OCI-LY7 (cell line): ENCODE results near the gene GRID1. TPM values are rescaled to one million over a fixed set of nuclear protein-coding genes. Genes with fewer than 3 reads are reported as not detected.

Experiments used
- BruUV-seq: library from RNA; stranded (reverse); fragments of 400-500 nt; replicated peaks from 2 replicates; lab custom pipeline; 2021; lab: Mats Ljungman, UMichigan
- CTCF ChIA-PET: fragments of 300-600 bp; sonication (Branson Sonifier 250); formaldehyde crosslinking; loops from one replicate; lab custom pipeline; 2022; ENCODE audit warnings: antibody characterized with exemption; ENCODE audit not compliant: unreplicated experiment; lab: Charles Lee
- POLR2A ChIA-PET: fragments of 300-600 bp; sonication (Branson Sonifier 250); formaldehyde crosslinking; loops from one replicate; lab custom pipeline; 2022; ENCODE audit warnings: antibody characterized with exemption; lab: Charles Lee
- DNase-seq: peaks from one replicate; pipeline ENCODE4 v3.0.0-alpha.2; 2015; ENCODE audit warnings: low spot score
- H2AFZ ChIP-seq: fragments of 200-600 bp; sonication (generic), shearing (Covaris generic); 2 replicates; pipeline ENCODE4 v1.6.1; 2014; ENCODE audit warnings: mild to moderate bottlenecking, antibody characterized with exemption, low read length, moderate library complexity
- H3K27ac ChIP-seq: fragments of 200-600 bp; sonication (generic); 2 replicates; pipeline ENCODE4 v1.5.1; 2014; ENCODE audit warnings: mixed run types, low read depth, mild to moderate bottlenecking, moderate library complexity, low read length, inconsistent platforms; ENCODE audit not compliant: poor library complexity, severe bottlenecking
- H3K36me3 ChIP-seq: fragments of 200-600 bp; sonication (generic); 2 replicates; pipeline ENCODE4 v1.6.1; 2014; ENCODE audit warnings: mild to moderate bottlenecking, antibody characterized with exemption, low read length, moderate library complexity, mixed read lengths; ENCODE audit not compliant: insufficient read depth
- H3K4me1 ChIP-seq: fragments of 200-600 bp; sonication (generic); 2 replicates; pipeline ENCODE4 v1.5.1; 2014; ENCODE audit warnings: mild to moderate bottlenecking, low read length; ENCODE audit not compliant: insufficient read depth, poor library complexity, severe bottlenecking
- H3K4me2 ChIP-seq: fragments of 200-600 bp; sonication (generic); 2 replicates; pipeline ENCODE4 v1.6.1; 2014; ENCODE audit warnings: mild to moderate bottlenecking, low read length
- H3K4me3 ChIP-seq: fragments of 200-600 bp; sonication (generic); 2 replicates; pipeline ENCODE4 v1.5.1; 2014; ENCODE audit warnings: mild to moderate bottlenecking, low read depth, low read length; ENCODE audit not compliant: poor library complexity, severe bottlenecking
- H3K79me2 ChIP-seq: fragments of 200-600 bp; sonication (generic); 2 replicates; pipeline ENCODE4 v1.6.1; 2016; ENCODE audit warnings: low read depth, mild to moderate bottlenecking, low read length, moderate library complexity, mixed read lengths; ENCODE audit not compliant: insufficient read depth
- H3K9me2 ChIP-seq: fragments of 200-600 bp; sonication (generic); 2 replicates; pipeline ENCODE4 v1.6.1; 2016; ENCODE audit warnings: mild to moderate bottlenecking, low read length, mixed read lengths; ENCODE audit not compliant: insufficient read depth
- H3K9me3 ChIP-seq: fragments of 200-600 bp; sonication (generic); 2 replicates; pipeline ENCODE4 v1.6.1; 2014; ENCODE audit warnings: mild to moderate bottlenecking, mixed run types, low read length, mixed read lengths
- H4K20me1 ChIP-seq: fragments of 200-600 bp; sonication (generic); 2 replicates; pipeline ENCODE4 v1.6.1; 2014; ENCODE audit warnings: mild to moderate bottlenecking, antibody characterized with exemption, low read length, moderate library complexity, mixed read lengths; ENCODE audit not compliant: insufficient read depth
- EZH2phosphoT487 ChIP-seq: fragments of 200-600 bp; sonication (generic); IDR thresholded peaks from 2 replicates; pipeline ENCODE4 v1.6.1; 2018; ENCODE audit warnings: low read depth, borderline replicate concordance, mild to moderate bottlenecking, mixed run types, antibody characterized with exemption, low read length, moderate library complexity, mixed read lengths
- intact Hi-C: fragments of 100-400 bp; cut with micrococcal nuclease; formaldehyde crosslinking; loops from one replicate; pipeline ENCODE4 v1.10.0; 2022; ENCODE audit not compliant: unreplicated experiment
- total RNA-seq, 2 experiments: library from RNA; depleted of rRNA in 1 of 2; stranded (reverse); fragments of >200 nt in 1 of 2; shearing (Covaris generic) in 1 of 2; gene quantifications; 2 replicates each; pipeline ENCODE4 v1.2.3, GENCODE V29; 2014 to 2022
- TF ChIP-seq, protein P1 (sequence below): fragments of 200-600 bp; sonication (generic); conservative IDR thresholded peaks from 2 replicates; pipeline ENCODE4 v1.5.1; 2014; ENCODE audit warnings: mild to moderate bottlenecking, antibody characterized with exemption, low read length, moderate library complexity, mixed read lengths

Gene GRID1
- total RNA-seq, 2 experiments from 2014 or later = 1.6 to 3.7 TPM

DNA sequence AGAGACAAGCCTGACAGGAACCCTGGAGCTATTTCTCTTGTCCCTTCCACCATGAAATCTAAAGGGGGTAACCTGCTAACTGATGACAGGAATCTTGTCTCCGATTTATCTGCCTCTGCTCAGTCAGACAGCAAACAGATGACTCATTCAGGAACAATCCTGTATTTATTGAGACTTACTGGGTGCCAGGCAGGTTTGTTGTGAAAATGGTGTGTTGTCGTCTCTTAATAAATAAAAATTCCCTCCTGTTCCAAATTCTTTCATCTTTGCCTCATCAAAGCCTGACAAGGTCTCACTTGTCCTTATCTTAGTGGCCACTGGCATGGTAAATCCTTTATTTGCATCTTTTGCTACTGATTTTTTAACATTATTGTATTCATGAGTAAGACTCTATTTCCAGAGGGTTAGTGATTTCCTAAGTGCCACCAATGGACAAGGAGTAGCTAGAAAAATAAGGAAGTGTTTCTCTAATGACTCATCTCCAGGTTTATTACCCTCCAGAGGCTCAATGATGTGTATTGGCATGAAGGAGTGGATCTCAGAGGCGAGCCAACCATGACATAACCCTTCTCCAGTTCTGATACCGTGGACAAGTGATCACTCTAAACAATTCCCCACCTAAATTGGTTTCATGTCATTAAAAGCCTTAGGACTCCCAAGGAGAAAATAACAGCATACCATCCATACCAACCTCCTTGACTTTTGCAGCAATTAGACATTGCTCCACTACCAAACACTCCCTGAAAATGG lies 724.0 kb downstream of the GRID1 start:
- no peaks in the 10 kb centered on the region for H3K79me2 ChIP-seq
- TF ChIP-seq, protein P1, sequence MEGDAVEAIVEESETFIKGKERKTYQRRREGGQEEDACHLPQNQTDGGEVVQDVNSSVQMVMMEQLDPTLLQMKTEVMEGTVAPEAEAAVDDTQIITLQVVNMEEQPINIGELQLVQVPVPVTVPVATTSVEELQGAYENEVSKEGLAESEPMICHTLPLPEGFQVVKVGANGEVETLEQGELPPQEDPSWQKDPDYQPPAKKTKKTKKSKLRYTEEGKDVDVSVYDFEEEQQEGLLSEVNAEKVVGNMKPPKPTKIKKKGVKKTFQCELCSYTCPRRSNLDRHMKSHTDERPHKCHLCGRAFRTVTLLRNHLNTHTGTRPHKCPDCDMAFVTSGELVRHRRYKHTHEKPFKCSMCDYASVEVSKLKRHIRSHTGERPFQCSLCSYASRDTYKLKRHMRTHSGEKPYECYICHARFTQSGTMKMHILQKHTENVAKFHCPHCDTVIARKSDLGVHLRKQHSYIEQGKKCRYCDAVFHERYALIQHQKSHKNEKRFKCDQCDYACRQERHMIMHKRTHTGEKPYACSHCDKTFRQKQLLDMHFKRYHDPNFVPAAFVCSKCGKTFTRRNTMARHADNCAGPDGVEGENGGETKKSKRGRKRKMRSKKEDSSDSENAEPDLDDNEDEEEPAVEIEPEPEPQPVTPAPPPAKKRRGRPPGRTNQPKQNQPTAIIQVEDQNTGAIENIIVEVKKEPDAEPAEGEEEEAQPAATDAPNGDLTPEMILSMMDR = no peak
- no peak for TF ChIP-seq EZH2phosphoT487
- DNase-seq = no peak
- H4K20me1 ChIP-seq = no peaks in the 10 kb centered on the region
- intact Hi-C loops = no loop called here
- H3K27ac ChIP-seq = no peak overlapping the region
- H3K9me2 ChIP-seq = no peaks in the 10 kb centered on the region
- no peak overlapping the region for H2AFZ ChIP-seq
- BruUV-seq = no TSS peak
- H3K4me1 ChIP-seq = no peaks in the 10 kb centered on the region
- H3K36me3 ChIP-seq = no peaks in the 10 kb centered on the region
- ChIA-PET CTCF (no interaction called here), POLR2A (no interaction called here)
- H3K4me2 ChIP-seq = no peak overlapping the region
- no peak overlapping the region for H3K4me3 ChIP-seq
- no peaks in the 10 kb centered on the region for H3K9me3 ChIP-seq

DNA sequence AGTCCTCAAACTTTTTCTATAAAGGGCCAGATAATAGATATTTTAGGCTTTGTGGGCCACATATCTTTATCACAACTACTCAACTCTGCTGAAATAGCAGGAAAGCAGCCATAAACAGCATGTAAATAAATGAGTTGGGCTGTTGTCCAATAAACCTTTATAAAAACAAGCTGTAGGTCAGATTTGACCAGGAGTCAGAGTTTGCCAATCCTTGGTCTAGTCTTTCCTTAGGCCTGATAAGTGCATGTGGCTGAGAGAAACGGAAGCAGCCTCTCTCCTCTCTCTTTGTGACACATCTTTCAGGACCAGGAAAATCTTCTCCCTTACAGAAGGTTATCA lies 724.5 kb downstream of the GRID1 start:
- POLR2A ChIA-PET = no interaction called here
- Histone ChIP-seq H3K27ac (no peak overlapping the region), H3K4me1 (no peaks in the 10 kb centered on the region), H3K4me2 (no peak overlapping the region), H3K9me3 (no peaks in the 10 kb centered on the region), H3K36me3 (no peaks in the 10 kb centered on the region), H3K79me2 (no peaks in the 10 kb centered on the region), H2AFZ (no peak overlapping the region), H3K4me3 (no peak overlapping the region), H3K9me2 (no peaks in the 10 kb centered on the region), H4K20me1 (no peaks in the 10 kb centered on the region)
- no peak for DNase-seq
- intact Hi-C loops = no loop called here
- CTCF ChIA-PET = no interaction called here
- BruUV-seq = no TSS peak
- TF ChIP-seq, protein P1 = no peak
- no peak for TF ChIP-seq EZH2phosphoT487

DNA sequence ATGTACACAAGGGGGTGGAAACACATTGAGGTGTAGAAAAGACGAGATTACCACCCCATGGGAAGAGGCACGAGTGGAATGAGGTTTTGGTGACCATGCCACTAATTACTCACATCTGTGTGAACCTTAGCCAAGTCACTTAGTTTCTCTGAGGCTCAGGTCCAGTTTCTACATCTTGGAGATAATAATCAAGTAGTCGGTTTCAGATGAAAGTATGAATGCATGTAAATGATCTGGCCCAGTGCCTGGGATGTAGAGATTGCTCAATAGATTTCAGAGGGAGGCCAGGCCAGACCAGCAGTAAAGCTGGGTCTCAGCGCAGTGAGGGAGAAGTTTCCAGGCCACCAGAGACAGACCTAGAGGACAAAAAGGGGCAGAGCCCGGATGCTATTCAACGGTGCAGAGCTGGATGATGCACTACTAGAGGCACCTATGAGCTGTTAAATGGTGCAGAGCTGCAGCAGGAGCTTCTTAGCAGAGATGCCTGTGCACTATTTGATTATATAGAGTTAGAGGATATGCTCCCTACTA lies 725.1 kb downstream of the GRID1 start:
- Histone ChIP-seq H2AFZ (no peak overlapping the region), H3K36me3 (no peaks in the 10 kb centered on the region), H3K27ac (no peak overlapping the region), H3K4me2 (no peak overlapping the region), H4K20me1 (no peaks in the 10 kb centered on the region), H3K4me1 (no peaks in the 10 kb centered on the region), H3K9me3 (no peaks in the 10 kb centered on the region), H3K4me3 (no peak overlapping the region), H3K9me2 (no peaks in the 10 kb centered on the region), H3K79me2 (no peaks in the 10 kb centered on the region)
- TF ChIP-seq, protein P1 = no peak
- TF ChIP-seq EZH2phosphoT487 = no peak
- intact Hi-C loops = no loop called here
- DNase-seq = no peak
- no TSS peak for BruUV-seq
- ChIA-PET CTCF (no interaction called here), POLR2A (no interaction called here)
